ENCODE measurements around the gene KRTAP10-8. TPM values are rescaled to one million over a fixed set of nuclear protein-coding genes. Genes with fewer than 3 reads are reported as not detected.
"Not testable (repeated sequence)": the region's sequence is repeated elsewhere in the genome, so short reads cannot be mapped to it uniquely, and the experiment has no call there.

KRTAP10-8 gene
- total RNA-seq, 2 experiments from 2014 or later, result not detected

- ATAC-seq (no peak), DNase-seq (no peak)
- Mint-ChIP-seq H3K27me3 (peaks cover 2% of the 10 kb centered on the region), H3K4me3 (no peak overlapping the region), H3K4me1 (no peaks in the 10 kb centered on the region), H3K9me3 (ENCODE audit: low read depth) (peaks cover 4% of the 10 kb centered on the region), H3K36me3 (ENCODE audit: low read depth) (no peaks in the 10 kb centered on the region), H3K27ac (no peak overlapping the region)
- CTCF ChIA-PET, result no interaction called here
- POLR2A ChIA-PET, result no interaction called here
- intact Hi-C loops (cut with DNase I, micrococcal nuclease), result no loop called here
These were observed 18.1 kb upstream of the KRTAP10-8 start for GRCh38 chr21:44593598-44594405.

- intact Hi-C loops (cut with DNase I, micrococcal nuclease), result no loop called here
- no peak overlapping the region for H3K27ac Mint-ChIP-seq
- H3K4me1 Mint-ChIP-seq, result no peaks in the 10 kb centered on the region
- no peak for DNase-seq
- peaks cover 4% of the 10 kb centered on the region for H3K9me3 Mint-ChIP-seq (ENCODE audit: low read depth)
- ChIA-PET CTCF (interaction anchor here (0.9 kb wide), 1 partner anchor 15 kb away, joined by 3 read pairs; no protein-coding TSS in a partner anchor), POLR2A (no interaction called here)
- H3K36me3 Mint-ChIP-seq (ENCODE audit: low read depth), result no peaks in the 10 kb centered on the region
- no peak overlapping the region for H3K4me3 Mint-ChIP-seq
- H3K27me3 Mint-ChIP-seq, result no peaks in the 10 kb centered on the region
- no peak for ATAC-seq
These were observed 17.4 kb upstream of the KRTAP10-8 start for GRCh38 chr21:44594406-44594916.

GRCh38 chr21:44595524-44595923, 16.4 kb upstream of the KRTAP10-8 start:
- Mint-ChIP-seq H3K27me3 (no peaks in the 10 kb centered on the region), H3K27ac (no peak overlapping the region), H3K36me3 (ENCODE audit: low read depth) (no peaks in the 10 kb centered on the region), H3K4me1 (no peaks in the 10 kb centered on the region), H3K4me3 (no peak overlapping the region), H3K9me3 (ENCODE audit: low read depth) (peaks cover 4% of the 10 kb centered on the region)
- ATAC-seq (no peak), DNase-seq (no peak)
- intact Hi-C loops (cut with DNase I, micrococcal nuclease), result no loop called here
- POLR2A ChIA-PET, result no interaction called here
- CTCF ChIA-PET, result interaction anchor here (0.6 to 1.9 kb wide), 2 partner anchors 198 to 240 kb away, joined by 3 to 4 read pairs; no protein-coding TSS in a partner anchor

GRCh38 chr21:44596068-44596725, 15.7 kb upstream of the KRTAP10-8 start:
- DNase-seq (no peak), ATAC-seq (no peak)
- Mint-ChIP-seq H3K4me1 (no peaks in the 10 kb centered on the region), H3K4me3 (no peak overlapping the region), H3K27me3 (no peaks in the 10 kb centered on the region), H3K9me3 (ENCODE audit: low read depth) (peaks cover 4% of the 10 kb centered on the region), H3K36me3 (ENCODE audit: low read depth) (no peaks in the 10 kb centered on the region), H3K27ac (no peak overlapping the region)
- intact Hi-C loops (cut with DNase I, micrococcal nuclease), result no loop called here
- CTCF ChIA-PET, result interaction anchor here (0.6 to 1.9 kb wide), 2 partner anchors 197 to 241 kb away, joined by 3 to 4 read pairs; no protein-coding TSS in a partner anchor
- POLR2A ChIA-PET, result no interaction called here

GRCh38 chr21:44598061-44598460, 13.8 kb upstream of the KRTAP10-8 start:
- DNase-seq (no peak), ATAC-seq (no peak)
- POLR2A ChIA-PET, result no interaction called here
- Mint-ChIP-seq H3K36me3 (ENCODE audit: low read depth) (no peaks in the 10 kb centered on the region), H3K9me3 (ENCODE audit: low read depth) (peaks cover 4% of the 10 kb centered on the region), H3K27ac (no peak overlapping the region), H3K4me1 (no peaks in the 10 kb centered on the region), H3K27me3 (no peaks in the 10 kb centered on the region), H3K4me3 (no peak overlapping the region)
- intact Hi-C loops (cut with DNase I, micrococcal nuclease), result no loop called here
- CTCF ChIA-PET, result no interaction called here

GRCh38 chr21:44599264-44600029, 12.4 kb upstream of the KRTAP10-8 start:
- Mint-ChIP-seq H3K27me3 (no peaks in the 10 kb centered on the region), H3K27ac (no peak overlapping the region), H3K4me3 (no peak overlapping the region), H3K9me3 (ENCODE audit: low read depth) (peaks cover 4% of the 10 kb centered on the region), H3K36me3 (ENCODE audit: low read depth) (no peaks in the 10 kb centered on the region), H3K4me1 (no peaks in the 10 kb centered on the region)
- POLR2A ChIA-PET, result no interaction called here
- ATAC-seq (no peak), DNase-seq (no peak)
- CTCF ChIA-PET, result no interaction called here
- intact Hi-C loops (cut with DNase I, micrococcal nuclease), result no loop called here

GRCh38 chr21:44600118-44600978, 11.5 kb upstream of the KRTAP10-8 start, which contains the start of gene KRTAP10-7:
KRTAP10-7 (plus strand) TSS chr21:44600597; CDS start chr21:44600622, 25 bp downstream.
- CTCF ChIA-PET; H3K9me3 Mint-ChIP-seq (ENCODE audit: low read depth); DNase-seq; H3K4me1 Mint-ChIP-seq; H3K27ac Mint-ChIP-seq; H3K27me3 Mint-ChIP-seq; H3K36me3 Mint-ChIP-seq (ENCODE audit: low read depth); H3K4me3 Mint-ChIP-seq; intact Hi-C loops (cut with DNase I, micrococcal nuclease); ATAC-seq; POLR2A ChIA-PET: not testable (repeated sequence)

GRCh38 chr21:44601091-44601490, 10.8 kb upstream of the KRTAP10-8 start:
- H3K36me3 Mint-ChIP-seq (ENCODE audit: low read depth); H3K4me3 Mint-ChIP-seq; intact Hi-C loops (cut with DNase I, micrococcal nuclease); POLR2A ChIA-PET; DNase-seq; H3K4me1 Mint-ChIP-seq; H3K9me3 Mint-ChIP-seq (ENCODE audit: low read depth); ATAC-seq; H3K27me3 Mint-ChIP-seq; H3K27ac Mint-ChIP-seq: not testable (repeated sequence)
- CTCF ChIA-PET, result interaction anchor here (0.6 to 0.7 kb wide), 2 partner anchors 123 to 1814 kb away, joined by 3 to 4 read pairs; no protein-coding TSS in a partner anchor

GRCh38 chr21:44601596-44602462, 10.1 kb upstream of the KRTAP10-8 start:
- H3K27ac Mint-ChIP-seq, result no peak overlapping the region
- H3K27me3 Mint-ChIP-seq, result peaks cover 4% of the 10 kb centered on the region
- H3K4me1 Mint-ChIP-seq, result no peaks in the 10 kb centered on the region
- DNase-seq (no peak), ATAC-seq (no peak)
- ChIA-PET POLR2A (no interaction called here), CTCF (interaction anchor here (0.6 to 0.7 kb wide), 2 partner anchors 122 to 1814 kb away, joined by 3 to 4 read pairs; no protein-coding TSS in a partner anchor)
- peaks cover 4% of the 10 kb centered on the region for H3K9me3 Mint-ChIP-seq (ENCODE audit: low read depth)
- no peaks in the 10 kb centered on the region for H3K36me3 Mint-ChIP-seq (ENCODE audit: low read depth)
- H3K4me3 Mint-ChIP-seq, result no peak overlapping the region
- intact Hi-C loops (cut with DNase I, micrococcal nuclease), result no loop called here

GRCh38 chr21:44602463-44602850, 9.4 kb upstream of the KRTAP10-8 start:
- POLR2A ChIA-PET, result no interaction called here
- no peak for ATAC-seq

More at GRCh38 chr21:44602463-44602850, 9.4 kb upstream of the KRTAP10-8 start:
- Mint-ChIP-seq H3K9me3 (ENCODE audit: low read depth) (peaks cover 4% of the 10 kb centered on the region), H3K4me1 (no peaks in the 10 kb centered on the region), H3K4me3 (no peak overlapping the region), H3K27me3 (peaks cover 4% of the 10 kb centered on the region), H3K36me3 (ENCODE audit: low read depth) (no peaks in the 10 kb centered on the region), H3K27ac (no peak overlapping the region)
- no peak for DNase-seq
- intact Hi-C loops (cut with DNase I, micrococcal nuclease), result no loop called here
- CTCF ChIA-PET, result no interaction called here

Data from activated CD4-positive, alpha-beta T cell treated with anti-CD3 and anti-CD28 coated beads for 36 hours (primary cell).